K562 (cell line): ENCODE data around the gene LOXL3. TPM values are rescaled to one million over a fixed set of nuclear protein-coding genes. Genes with fewer than 3 reads are reported as not detected.
A peak's percentile ranks its signal among the peaks of the same experiment; 100 is the strongest.

Source experiments
- HNRNPL ChIP-seq: fragments of 200-400 bp; formaldehyde crosslinking; IDR thresholded peaks from 2 replicates; pipeline ENCODE4 v1.6.1; 2017; ENCODE audit warnings: low read depth, mild to moderate bottlenecking, low read length
- SMARCA4 ChIP-seq: fragments of 450-650 bp; IDR thresholded peaks from 2 replicates; pipeline ENCODE4 v1.6.1; 2016
- TOE1 ChIP-seq, 2 experiments: fragments of 450-650 bp in 1 of 2; sonication (generic) in 1 of 2; formaldehyde crosslinking in 1 of 2; IDR thresholded peaks; 2 replicates each; pipeline versions ENCODE4 v1.7.1 to v1.8.0; 2016 to 2022; ENCODE audit warnings: borderline replicate concordance in 2 of 2, mild to moderate bottlenecking in 2 of 2, antibody characterized with exemption in 1 of 2, inconsistent platforms in 1 of 2, low read depth in 1 of 2, missing genetic modification reagents in 1 of 2, moderate library complexity in 1 of 2
- ZNF57 ChIP-seq: fragments of 450-650 bp; formaldehyde crosslinking; IDR thresholded peaks from 2 replicates; pipeline ENCODE4 v1.4.0; 2020; ENCODE audit warnings: mild to moderate bottlenecking, moderate library complexity
- polyA plus RNA-seq, 8 experiments: library from polyadenylated mRNA; depleted of rRNA in 4 of 8; stranded (reverse) in 5 of 8; unstranded in 3 of 8; fragments of >200 nt; fragmentation: Nextera tagmentation in 2 of 8; fragmentation: Illumina TruSeq in 1 of 8; extraction: Ambion mirVana in 2 of 8; extraction: Trizol in 1 of 8; gene quantifications; 2 replicates each; pipeline versions ENCODE4 v1.2.1 to v1.2.3, GENCODE V29; 2011 to 2014; ENCODE audit warnings: inconsistent platforms in 1 of 8, missing spikeins in 1 of 8
- total RNA-seq, 7 experiments: library from RNA; depleted of rRNA in 6 of 7; stranded (reverse); fragments of >200 nt in 6 of 7; fragmentation: Illumina TruSeq in 2 of 7; extraction: Trizol in 2 of 7; gene quantifications; 2 replicates each; pipeline versions ENCODE4 v1.2.1 to v1.2.3, GENCODE V29; 2011 to 2021; ENCODE audit warnings: low replicate concordance in 1 of 7
- TF ChIP-seq, protein P1 (sequence below), 2 experiments: fragments of 450-650 bp in 1 of 2; sonication (generic) in 1 of 2; formaldehyde crosslinking in 1 of 2; IDR thresholded peaks; 2 replicates each; pipeline versions ENCODE4 v1.7.1 to v1.9.0; 2016 to 2022; ENCODE audit warnings: inconsistent platforms in 1 of 2, mild to moderate bottlenecking in 1 of 2, missing genetic modification reagents in 1 of 2
- TF ChIP-seq, protein P2 (sequence below): fragments of 450-650 bp; conservative IDR thresholded peaks from 2 replicates; pipeline ENCODE4 v1.6.1; 2016; ENCODE audit warnings: missing genetic modification characterization, low read depth, mild to moderate bottlenecking, control low read depth, missing compliant biosample characterization
- TF ChIP-seq, protein P3 (sequence below): sonication (generic); formaldehyde crosslinking; IDR thresholded peaks from 2 replicates; pipeline ENCODE4 v1.8.0; 2022; ENCODE audit warnings: mild to moderate bottlenecking, missing genetic modification reagents, borderline replicate concordance
- TF ChIP-seq, protein P4 (sequence below), 2 experiments: fragments of 150-350 bp in 1 of 2; IDR thresholded peaks; 2 replicates each; pipeline ENCODE4 v1.6.1; 2012 to 2016; ENCODE audit warnings: low read depth in 2 of 2, low read length in 2 of 2, mild to moderate bottlenecking in 1 of 2, moderate library complexity in 1 of 2

The LOXL3 gene
- total and polyA plus RNA-seq, 9 of the 15 experiments (the other 6 are each of a cell fraction or from before 2014, with no cell fraction given) = 0.22 to 0.99 (median 0.31) TPM

DNA sequence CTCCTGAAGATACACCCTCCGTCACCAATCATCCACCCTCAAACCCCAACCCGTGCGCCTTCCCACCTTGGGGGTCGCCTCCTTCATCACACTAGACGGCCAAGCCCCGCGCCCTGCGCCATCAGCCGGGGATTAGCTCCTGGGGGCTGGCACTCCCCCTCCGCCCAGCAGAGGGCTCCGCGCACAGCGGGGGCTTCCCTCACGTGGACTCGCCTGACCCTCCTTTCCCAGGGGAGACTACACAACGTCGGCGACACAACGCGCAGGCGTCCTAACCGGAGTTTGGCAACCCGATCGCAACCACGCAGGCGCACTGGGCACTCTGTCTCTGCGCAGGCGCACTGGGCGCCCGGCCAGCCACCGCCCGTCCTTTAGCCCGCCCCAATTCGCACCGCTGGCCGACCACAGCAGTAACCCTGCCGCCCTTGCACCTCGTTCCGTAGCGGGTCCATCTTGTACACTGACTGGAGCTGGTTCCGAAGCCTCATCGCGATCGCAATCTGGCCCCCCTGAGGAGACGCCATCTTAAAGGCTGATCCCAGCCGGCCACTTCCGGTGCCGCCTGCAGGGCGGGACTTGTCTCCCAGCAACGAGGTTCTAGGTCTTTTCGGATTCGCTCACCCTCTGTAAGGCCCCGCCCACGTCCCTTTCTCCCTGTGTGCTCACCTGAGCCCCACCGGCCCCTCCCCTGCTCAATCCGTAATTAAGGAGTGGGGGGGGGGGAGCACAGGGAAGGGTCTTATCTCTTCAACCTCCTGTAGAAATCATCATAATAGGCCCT lies 46.4 kb downstream of the LOXL3 start, which contains the start of gene PCGF1 (continued):
- TF ChIP-seq, protein P1, sequence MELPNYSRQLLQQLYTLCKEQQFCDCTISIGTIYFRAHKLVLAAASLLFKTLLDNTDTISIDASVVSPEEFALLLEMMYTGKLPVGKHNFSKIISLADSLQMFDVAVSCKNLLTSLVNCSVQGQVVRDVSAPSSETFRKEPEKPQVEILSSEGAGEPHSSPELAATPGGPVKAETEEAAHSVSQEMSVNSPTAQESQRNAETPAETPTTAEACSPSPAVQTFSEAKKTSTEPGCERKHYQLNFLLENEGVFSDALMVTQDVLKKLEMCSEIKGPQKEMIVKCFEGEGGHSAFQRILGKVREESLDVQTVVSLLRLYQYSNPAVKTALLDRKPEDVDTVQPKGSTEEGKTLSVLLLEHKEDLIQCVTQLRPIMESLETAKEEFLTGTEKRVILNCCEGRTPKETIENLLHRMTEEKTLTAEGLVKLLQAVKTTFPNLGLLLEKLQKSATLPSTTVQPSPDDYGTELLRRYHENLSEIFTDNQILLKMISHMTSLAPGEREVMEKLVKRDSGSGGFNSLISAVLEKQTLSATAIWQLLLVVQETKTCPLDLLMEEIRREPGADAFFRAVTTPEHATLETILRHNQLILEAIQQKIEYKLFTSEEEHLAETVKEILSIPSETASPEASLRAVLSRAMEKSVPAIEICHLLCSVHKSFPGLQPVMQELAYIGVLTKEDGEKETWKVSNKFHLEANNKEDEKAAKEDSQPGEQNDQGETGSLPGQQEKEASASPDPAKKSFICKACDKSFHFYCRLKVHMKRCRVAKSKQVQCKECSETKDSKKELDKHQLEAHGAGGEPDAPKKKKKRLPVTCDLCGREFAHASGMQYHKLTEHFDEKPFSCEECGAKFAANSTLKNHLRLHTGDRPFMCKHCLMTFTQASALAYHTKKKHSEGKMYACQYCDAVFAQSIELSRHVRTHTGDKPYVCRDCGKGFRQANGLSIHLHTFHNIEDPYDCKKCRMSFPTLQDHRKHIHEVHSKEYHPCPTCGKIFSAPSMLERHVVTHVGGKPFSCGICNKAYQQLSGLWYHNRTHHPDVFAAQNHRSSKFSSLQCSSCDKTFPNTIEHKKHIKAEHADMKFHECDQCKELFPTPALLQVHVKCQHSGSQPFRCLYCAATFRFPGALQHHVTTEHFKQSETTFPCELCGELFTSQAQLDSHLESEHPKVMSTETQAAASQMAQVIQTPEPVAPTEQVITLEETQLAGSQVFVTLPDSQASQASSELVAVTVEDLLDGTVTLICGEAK (IDR thresholded peaks at IDR 0.05) = peak; percentile 90
- TF ChIP-seq, protein P1 (CRISPR knock-in tag; IDR thresholded peaks at IDR 0.05) = no peak
- TF ChIP-seq, protein P2, sequence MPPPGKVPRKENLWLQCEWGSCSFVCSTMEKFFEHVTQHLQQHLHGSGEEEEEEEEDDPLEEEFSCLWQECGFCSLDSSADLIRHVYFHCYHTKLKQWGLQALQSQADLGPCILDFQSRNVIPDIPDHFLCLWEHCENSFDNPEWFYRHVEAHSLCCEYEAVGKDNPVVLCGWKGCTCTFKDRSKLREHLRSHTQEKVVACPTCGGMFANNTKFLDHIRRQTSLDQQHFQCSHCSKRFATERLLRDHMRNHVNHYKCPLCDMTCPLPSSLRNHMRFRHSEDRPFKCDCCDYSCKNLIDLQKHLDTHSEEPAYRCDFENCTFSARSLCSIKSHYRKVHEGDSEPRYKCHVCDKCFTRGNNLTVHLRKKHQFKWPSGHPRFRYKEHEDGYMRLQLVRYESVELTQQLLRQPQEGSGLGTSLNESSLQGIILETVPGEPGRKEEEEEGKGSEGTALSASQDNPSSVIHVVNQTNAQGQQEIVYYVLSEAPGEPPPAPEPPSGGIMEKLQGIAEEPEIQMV = no peak
- TF ChIP-seq HNRNPL (no peak), TOE1 (IDR thresholded peaks at IDR 0.05; ENCODE audit: borderline replicate concordance) (peak; percentile 57; the same call in 1 of the 2 replicates), TOE1 (CRISPR knock-in tag; IDR thresholded peaks at IDR 0.05; ENCODE audit: borderline replicate concordance, low read depth) (no peak; the same call in 1 of the 2 replicates), SMARCA4 (no peak), ZNF57 (no peak)
- TF ChIP-seq, protein P3, sequence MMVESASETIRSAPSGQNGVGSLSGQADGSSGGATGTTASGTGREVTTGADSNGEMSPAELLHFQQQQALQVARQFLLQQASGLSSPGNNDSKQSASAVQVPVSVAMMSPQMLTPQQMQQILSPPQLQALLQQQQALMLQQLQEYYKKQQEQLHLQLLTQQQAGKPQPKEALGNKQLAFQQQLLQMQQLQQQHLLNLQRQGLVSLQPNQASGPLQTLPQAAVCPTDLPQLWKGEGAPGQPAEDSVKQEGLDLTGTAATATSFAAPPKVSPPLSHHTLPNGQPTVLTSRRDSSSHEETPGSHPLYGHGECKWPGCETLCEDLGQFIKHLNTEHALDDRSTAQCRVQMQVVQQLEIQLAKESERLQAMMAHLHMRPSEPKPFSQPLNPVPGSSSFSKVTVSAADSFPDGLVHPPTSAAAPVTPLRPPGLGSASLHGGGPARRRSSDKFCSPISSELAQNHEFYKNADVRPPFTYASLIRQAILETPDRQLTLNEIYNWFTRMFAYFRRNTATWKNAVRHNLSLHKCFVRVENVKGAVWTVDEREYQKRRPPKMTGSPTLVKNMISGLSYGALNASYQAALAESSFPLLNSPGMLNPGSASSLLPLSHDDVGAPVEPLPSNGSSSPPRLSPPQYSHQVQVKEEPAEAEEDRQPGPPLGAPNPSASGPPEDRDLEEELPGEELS (CRISPR knock-in tag) = no peak
- TF ChIP-seq, protein P4, sequence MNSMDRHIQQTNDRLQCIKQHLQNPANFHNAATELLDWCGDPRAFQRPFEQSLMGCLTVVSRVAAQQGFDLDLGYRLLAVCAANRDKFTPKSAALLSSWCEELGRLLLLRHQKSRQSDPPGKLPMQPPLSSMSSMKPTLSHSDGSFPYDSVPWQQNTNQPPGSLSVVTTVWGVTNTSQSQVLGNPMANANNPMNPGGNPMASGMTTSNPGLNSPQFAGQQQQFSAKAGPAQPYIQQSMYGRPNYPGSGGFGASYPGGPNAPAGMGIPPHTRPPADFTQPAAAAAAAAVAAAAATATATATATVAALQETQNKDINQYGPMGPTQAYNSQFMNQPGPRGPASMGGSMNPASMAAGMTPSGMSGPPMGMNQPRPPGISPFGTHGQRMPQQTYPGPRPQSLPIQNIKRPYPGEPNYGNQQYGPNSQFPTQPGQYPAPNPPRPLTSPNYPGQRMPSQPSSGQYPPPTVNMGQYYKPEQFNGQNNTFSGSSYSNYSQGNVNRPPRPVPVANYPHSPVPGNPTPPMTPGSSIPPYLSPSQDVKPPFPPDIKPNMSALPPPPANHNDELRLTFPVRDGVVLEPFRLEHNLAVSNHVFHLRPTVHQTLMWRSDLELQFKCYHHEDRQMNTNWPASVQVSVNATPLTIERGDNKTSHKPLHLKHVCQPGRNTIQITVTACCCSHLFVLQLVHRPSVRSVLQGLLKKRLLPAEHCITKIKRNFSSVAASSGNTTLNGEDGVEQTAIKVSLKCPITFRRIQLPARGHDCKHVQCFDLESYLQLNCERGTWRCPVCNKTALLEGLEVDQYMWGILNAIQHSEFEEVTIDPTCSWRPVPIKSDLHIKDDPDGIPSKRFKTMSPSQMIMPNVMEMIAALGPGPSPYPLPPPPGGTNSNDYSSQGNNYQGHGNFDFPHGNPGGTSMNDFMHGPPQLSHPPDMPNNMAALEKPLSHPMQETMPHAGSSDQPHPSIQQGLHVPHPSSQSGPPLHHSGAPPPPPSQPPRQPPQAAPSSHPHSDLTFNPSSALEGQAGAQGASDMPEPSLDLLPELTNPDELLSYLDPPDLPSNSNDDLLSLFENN (IDR thresholded peaks at IDR 0.05; ENCODE audit: low read depth in 2 of 2, low read length in 2 of 2) = no peak
